Measurements from ENCODE around the gene SHANK3. TPM values are rescaled to one million over a fixed set of nuclear protein-coding genes. Genes with fewer than 3 reads are reported as not detected.

SHANK3 gene
- total and polyA plus RNA-seq, 2 of the 8 experiments (the other 6 are each of a cell fraction or from before 2014, with no cell fraction given) = 1.5 to 6.0 TPM

GRCh38 chr22:50698546-50698945 is 25.9 kb downstream of the SHANK3 start:
- WGBS, 2 experiments (ENCODE audit: extremely low coverage in 1 of 2, insufficient coverage in 1 of 2, insufficient read length in 1 of 2, insufficient replicate concordance in 2 of 2, low coverage in 1 of 2, low lambda C conversion rate in 2 of 2, missing lambda C conversion rate in 1 of 2) = 93% methylated on average over 2 of the region's 12 CpGs; no CpG with 5 or more reads in 1 of the 2 experiments
- Histone ChIP-seq H3K4me1 (replicated peaks in 1 of 4; ENCODE audit: control insufficient read depth in 3 of 4, insufficient read depth in 4 of 4, low read length in 3 of 4) (peaks cover 0 to 10% (median 0%) of the 10 kb centered on the region in 4 experiments; a peak in 4 of 7 replicates), H2BK12ac (ENCODE audit: low read depth, low read length) (no peak overlapping the region), H3K79me1 (ENCODE audit: low read depth, low read length) (no peaks in the 10 kb centered on the region), H3K36me3 (ENCODE audit: control insufficient read depth in 2 of 4, insufficient read depth in 4 of 4, low read length in 3 of 4) (peaks cover 0 to 2% (median 0%) of the 10 kb centered on the region in 4 experiments; a peak in 1 of 8 replicates), H3K9ac (replicated peaks in 1 of 4; ENCODE audit: extremely low read depth in 1 of 4, low read depth in 3 of 4, low read length in 3 of 4) (no peak overlapping the region), H3K27me3 (replicated peaks in 1 of 4; ENCODE audit: control insufficient read depth in 3 of 4, extremely low read depth in 1 of 4, insufficient read depth in 3 of 4, low read length in 3 of 4) (peaks cover 6 to 24% (median 14%) of the 10 kb centered on the region in 4 experiments; a peak in 6 of 7 replicates), H2BK15ac (ENCODE audit: low read length) (no peak overlapping the region), H3K4me3 (ENCODE audit: extremely low read depth in 1 of 4, insufficient read depth in 2 of 4, low read depth in 3 of 4, low read length in 4 of 4) (no peak overlapping the region), H3K23me2 (ENCODE audit: low read depth, low read length) (peaks cover 5% of the 10 kb centered on the region; the same call in 1 of the 2 replicates), H4K8ac (ENCODE audit: extremely low read depth, insufficient read depth, low read length) (no peak overlapping the region), H3K27ac (ENCODE audit: low read depth, low read length) (no peak overlapping the region), H2BK5ac (ENCODE audit: low read depth, low read length) (no peak overlapping the region), H3K56ac (replicated peaks; ENCODE audit: insufficient read length, low read depth, low read length) (no peak overlapping the region), H3K4me2 (ENCODE audit: insufficient read depth in 1 of 2, low read depth in 2 of 2, low read length in 2 of 2) (no peak overlapping the region), H4K20me1 (replicated peaks in 1 of 2; ENCODE audit: control insufficient read depth in 1 of 2, insufficient read depth in 2 of 2, low read length in 2 of 2) (peaks cover 5 to 21% of the 10 kb centered on the region in 2 experiments), H3K18ac (ENCODE audit: extremely low read depth, low read length) (no peak overlapping the region), H2AK5ac (ENCODE audit: low read depth, low read length) (no peak overlapping the region), H3K4ac (replicated peaks; ENCODE audit: insufficient read length, low read depth, low read length) (no peak overlapping the region), H3K23ac (ENCODE audit: insufficient read length) (no peak overlapping the region), H4K91ac (replicated peaks; ENCODE audit: insufficient read length, low read length) (no peak overlapping the region), H3K14ac (ENCODE audit: insufficient read length) (no peak overlapping the region), H3K9me3 (ENCODE audit: insufficient read depth in 2 of 2, low read depth in 1 of 2, low read length in 1 of 2) (no peaks in the 10 kb centered on the region), H2AFZ (ENCODE audit: low read length) (no peak overlapping the region), H4K5ac (ENCODE audit: insufficient read length, low read depth, low read length) (no peak overlapping the region), H2BK120ac (replicated peaks; ENCODE audit: low read depth, low read length) (no peak overlapping the region), H2BK20ac (ENCODE audit: low read length) (no peak overlapping the region), H3K79me2 (ENCODE audit: control insufficient read depth in 1 of 2, insufficient read depth in 2 of 2, low read length in 2 of 2) (no peaks in the 10 kb centered on the region)
- TF ChIP-seq TAF7 (optimal IDR thresholded peaks at IDR 0.05; ENCODE audit: borderline replicate concordance, low read depth, low read length) (no peak), CREB1 (IDR thresholded peaks at IDR 0.05) (no peak), JUND (IDR thresholded peaks at IDR 0.05; ENCODE audit: low read length) (no peak), GTF2F1 (IDR thresholded peaks at IDR 0.05; ENCODE audit: borderline replicate concordance, low read depth, low read length) (no peak), SP1 (IDR thresholded peaks at IDR 0.05; ENCODE audit: low read depth, low read length) (no peak), TAF1 (IDR thresholded peaks at IDR 0.05; ENCODE audit: low read depth, low read length) (no peak), EGR1 (IDR thresholded peaks at IDR 0.05; ENCODE audit: borderline replicate concordance, low read depth, low read length) (no peak), NANOG (IDR thresholded peaks at IDR 0.05; ENCODE audit: insufficient read depth, low read depth, low read length, poor library complexity, severe bottlenecking) (no peak), PHF8 (conservative IDR thresholded peaks at IDR 0.05; ENCODE audit: low read depth, low read length) (no peak), POU5F1 (IDR thresholded peaks at IDR 0.05; ENCODE audit: low read depth, low read length) (no peak)
- ChIA-PET POLR2A (ENCODE audit: partially characterized antibody) (interaction anchor here (1.6 kb wide), 1 partner anchor 71 kb away, joined by 4 read pairs; no protein-coding TSS in a partner anchor), CTCF (ENCODE audit: partially characterized antibody) (interaction anchor here (1.1 to 11.2 kb wide), 10 partner anchors 22 to 253 kb away, joined by 3 to 281 read pairs (median 9); partner anchors contain the start of genes ARSA and SHANK3)
- no peak for FAIRE-seq
- DNase-seq (ENCODE audit: low read depth in 1 of 2, low spot score in 2 of 2) = no peak
